ENCODE measurements around the gene ATP8B1. TPM values are rescaled to one million over a fixed set of nuclear protein-coding genes. Genes with fewer than 3 reads are reported as not detected.
A peak's percentile ranks its signal among the peaks of the same experiment; 100 is the strongest.

Gene ATP8B1
- total RNA-seq, 6 experiments from 2014 or later: 9.0 to 18.4 (median 17.1) TPM

DNA sequence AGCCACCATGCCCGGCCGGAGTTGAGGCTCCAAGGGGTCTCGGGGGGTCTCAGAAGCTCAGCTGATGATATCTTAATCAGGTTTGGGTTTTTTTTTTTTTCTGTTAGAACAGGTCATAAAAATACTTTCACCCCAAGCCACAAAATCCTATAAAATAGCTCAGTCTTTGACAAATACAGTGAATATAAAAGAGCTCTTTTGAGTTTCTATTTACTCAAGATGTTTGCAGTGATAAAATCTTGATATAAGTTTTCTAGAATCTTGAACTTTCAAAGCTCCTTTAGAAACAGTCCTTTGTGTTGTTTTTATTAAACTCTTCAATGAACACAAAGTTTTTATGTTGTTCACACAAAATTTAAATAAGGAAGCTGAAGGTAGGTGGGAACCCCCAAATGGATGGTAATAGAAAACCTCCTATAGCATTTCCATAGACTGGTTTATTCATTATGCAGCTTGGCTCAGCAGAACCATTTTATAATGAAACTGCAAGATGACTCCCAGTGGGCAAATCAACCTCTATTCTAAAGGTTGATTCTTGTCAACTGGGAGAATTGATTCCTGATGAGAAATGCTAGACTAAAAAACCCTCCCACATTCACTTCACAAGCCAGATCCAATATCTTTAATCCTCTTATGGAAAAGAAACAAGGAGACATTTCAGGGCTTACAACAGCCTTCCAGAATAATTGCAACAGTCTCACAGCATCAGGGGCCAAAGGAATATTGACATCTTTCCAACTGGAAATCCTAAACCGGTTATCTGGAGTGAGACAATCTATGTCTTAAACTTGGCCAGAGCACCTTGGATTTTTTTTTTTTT lies 167.9 kb downstream of the ATP8B1 start:
- DNase-seq (no peak), ATAC-seq (no peak)
- Histone ChIP-seq H3K36me3 (no peaks in the 10 kb centered on the region), H3K9me3 (no peaks in the 10 kb centered on the region), H3K4me3 (no peak overlapping the region), H3K27ac (no peak overlapping the region), H3K4me1 (peaks cover 0 to 6% (median 0%) of the 10 kb centered on the region in 4 donors), H3K27me3 (no peaks in the 10 kb centered on the region)
- 83% methylated on average over 4 of the region's 4 CpGs for WGBS (ENCODE audit: insufficient coverage, low coverage, low lambda C conversion rate, missing lambda C conversion rate)
- no peak for TF ChIP-seq POLR2A (IDR thresholded peaks at IDR 0.05)
- TF ChIP-seq, protein P1, sequence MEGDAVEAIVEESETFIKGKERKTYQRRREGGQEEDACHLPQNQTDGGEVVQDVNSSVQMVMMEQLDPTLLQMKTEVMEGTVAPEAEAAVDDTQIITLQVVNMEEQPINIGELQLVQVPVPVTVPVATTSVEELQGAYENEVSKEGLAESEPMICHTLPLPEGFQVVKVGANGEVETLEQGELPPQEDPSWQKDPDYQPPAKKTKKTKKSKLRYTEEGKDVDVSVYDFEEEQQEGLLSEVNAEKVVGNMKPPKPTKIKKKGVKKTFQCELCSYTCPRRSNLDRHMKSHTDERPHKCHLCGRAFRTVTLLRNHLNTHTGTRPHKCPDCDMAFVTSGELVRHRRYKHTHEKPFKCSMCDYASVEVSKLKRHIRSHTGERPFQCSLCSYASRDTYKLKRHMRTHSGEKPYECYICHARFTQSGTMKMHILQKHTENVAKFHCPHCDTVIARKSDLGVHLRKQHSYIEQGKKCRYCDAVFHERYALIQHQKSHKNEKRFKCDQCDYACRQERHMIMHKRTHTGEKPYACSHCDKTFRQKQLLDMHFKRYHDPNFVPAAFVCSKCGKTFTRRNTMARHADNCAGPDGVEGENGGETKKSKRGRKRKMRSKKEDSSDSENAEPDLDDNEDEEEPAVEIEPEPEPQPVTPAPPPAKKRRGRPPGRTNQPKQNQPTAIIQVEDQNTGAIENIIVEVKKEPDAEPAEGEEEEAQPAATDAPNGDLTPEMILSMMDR (IDR thresholded peaks at IDR 0.05): no peak
- intact Hi-C loops (cut with DNase I): no loop called here

- Histone ChIP-seq H3K36me3 (no peaks in the 10 kb centered on the region), H3K9me3 (no peaks in the 10 kb centered on the region), H3K27me3 (no peaks in the 10 kb centered on the region), H3K4me1 (peaks cover 0 to 6% (median 0%) of the 10 kb centered on the region in 4 donors), H3K27ac (no peak overlapping the region), H3K4me3 (no peak overlapping the region)
- ATAC-seq (peak in 1 of 4 donors; percentile 3), DNase-seq (no peak)
- intact Hi-C loops (cut with DNase I): no loop called here
- TF ChIP-seq, protein P1 (IDR thresholded peaks at IDR 0.05): no peak
- no peak for TF ChIP-seq POLR2A (IDR thresholded peaks at IDR 0.05)
- 69% methylated on average over 2 of the region's 2 CpGs for WGBS (ENCODE audit: insufficient coverage, low coverage, low lambda C conversion rate, missing lambda C conversion rate)
Measured at GRCh38 chr18:57631697-57632096, 171.4 kb downstream of the ATP8B1 start.

DNA sequence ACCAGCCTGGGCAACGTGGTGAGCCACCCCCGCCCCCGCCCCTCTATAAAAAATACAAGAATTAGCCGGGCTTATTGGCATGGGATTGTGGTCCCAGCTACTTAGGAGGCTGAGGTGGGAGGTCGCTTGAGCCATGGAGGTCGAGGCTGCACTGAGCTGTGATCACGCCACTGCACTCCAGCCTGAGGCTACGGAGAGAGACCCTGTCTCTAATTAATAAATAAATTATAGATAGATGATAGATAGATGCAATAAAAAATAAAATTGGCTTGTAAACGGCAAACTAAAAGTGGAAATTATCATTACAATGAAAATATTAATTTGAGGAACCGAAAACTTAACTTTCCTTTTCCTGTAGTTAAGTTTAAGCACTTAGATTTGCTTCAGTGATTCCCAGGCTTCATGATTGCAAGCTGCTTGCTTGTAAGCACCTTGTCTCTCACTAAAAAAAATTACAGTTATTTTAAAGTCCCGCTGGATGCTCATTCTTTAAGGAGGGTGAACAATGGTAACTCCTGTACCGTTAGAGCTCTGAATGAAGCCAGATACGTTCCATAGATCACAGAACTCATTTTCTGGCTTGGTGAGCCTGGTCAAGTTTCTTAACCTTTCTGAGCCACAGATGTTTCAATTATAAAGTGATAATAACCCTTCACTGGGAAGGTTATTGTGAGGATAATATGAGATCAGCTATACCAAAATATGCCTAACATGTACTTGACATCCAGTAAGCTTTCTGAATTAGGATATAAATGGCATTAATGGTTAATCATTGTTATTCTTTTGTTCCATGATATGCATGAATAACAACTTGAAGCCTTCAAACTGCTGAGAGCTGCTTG lies 172.1 kb downstream of the ATP8B1 start:
- Histone ChIP-seq H3K4me1 (peaks cover 0 to 6% (median 0%) of the 10 kb centered on the region in 4 donors), H3K4me3 (peak overlapping the region; percentile 51 to 70 (median 60)), H3K27me3 (no peaks in the 10 kb centered on the region), H3K27ac (peak overlapping the region in 2 of 3 donors; percentile 65 to 78), H3K36me3 (no peaks in the 10 kb centered on the region), H3K9me3 (no peaks in the 10 kb centered on the region)
- 47% methylated on average over 13 of the region's 13 CpGs for WGBS (ENCODE audit: insufficient coverage, low coverage, low lambda C conversion rate, missing lambda C conversion rate)
- DNase-seq: no peak
- TF ChIP-seq, protein P1 (IDR thresholded peaks at IDR 0.05): no peak
- no peak for TF ChIP-seq POLR2A (IDR thresholded peaks at IDR 0.05)
- no peak for ATAC-seq
- intact Hi-C loops (cut with DNase I): no loop called here

- intact Hi-C loops (cut with DNase I): no loop called here
- H3K4me3 ChIP-seq: peak overlapping the region; percentile 51 to 70 (median 60)
- DNase-seq (peak; percentile 97 to 98 (median 98)), ATAC-seq (peak; percentile 99 to 100 (median 100))
- TF ChIP-seq, protein P1 (IDR thresholded peaks at IDR 0.05): peak; percentile 79 to 86 (median 82)
- peak; percentile 39 for TF ChIP-seq POLR2A (IDR thresholded peaks at IDR 0.05)
- H3K36me3 ChIP-seq: no peaks in the 10 kb centered on the region
- no peaks in the 10 kb centered on the region for H3K27me3 ChIP-seq
- H3K4me1 ChIP-seq: peaks cover 0 to 6% (median 0%) of the 10 kb centered on the region in 4 donors
- 4% methylated on average over 13 of the region's 52 CpGs for WGBS (ENCODE audit: insufficient coverage, low coverage, low lambda C conversion rate, missing lambda C conversion rate)
- H3K9me3 ChIP-seq: no peaks in the 10 kb centered on the region
- peak overlapping the region; percentile 49 to 78 (median 65) for H3K27ac ChIP-seq
Measured at GRCh38 chr18:57630002-57630753, 172.9 kb downstream of the ATP8B1 start.
